ENCODE data around the gene TUT4. TPM values are rescaled to one million over a fixed set of nuclear protein-coding genes. Genes with fewer than 3 reads are reported as not detected.

TUT4 gene
- total RNA-seq, 1 donor from 2014 or later = 139 TPM

- Mint-ChIP-seq H3K9me3 (ENCODE audit: low read depth) (no peaks in the 10 kb centered on the region), H3K27ac (no peak overlapping the region), H3K4me3 (ENCODE audit: low read depth) (no peak overlapping the region), H3K4me1 (ENCODE audit: low read depth) (peaks cover 9% of the 10 kb centered on the region), H3K36me3 (ENCODE audit: insufficient read depth) (no peaks in the 10 kb centered on the region), H3K27me3 (peaks cover 17% of the 10 kb centered on the region)
- no peak for DNase-seq (ENCODE audit: low spot score, unreplicated experiment)
- TF ChIP-seq, protein P1, sequence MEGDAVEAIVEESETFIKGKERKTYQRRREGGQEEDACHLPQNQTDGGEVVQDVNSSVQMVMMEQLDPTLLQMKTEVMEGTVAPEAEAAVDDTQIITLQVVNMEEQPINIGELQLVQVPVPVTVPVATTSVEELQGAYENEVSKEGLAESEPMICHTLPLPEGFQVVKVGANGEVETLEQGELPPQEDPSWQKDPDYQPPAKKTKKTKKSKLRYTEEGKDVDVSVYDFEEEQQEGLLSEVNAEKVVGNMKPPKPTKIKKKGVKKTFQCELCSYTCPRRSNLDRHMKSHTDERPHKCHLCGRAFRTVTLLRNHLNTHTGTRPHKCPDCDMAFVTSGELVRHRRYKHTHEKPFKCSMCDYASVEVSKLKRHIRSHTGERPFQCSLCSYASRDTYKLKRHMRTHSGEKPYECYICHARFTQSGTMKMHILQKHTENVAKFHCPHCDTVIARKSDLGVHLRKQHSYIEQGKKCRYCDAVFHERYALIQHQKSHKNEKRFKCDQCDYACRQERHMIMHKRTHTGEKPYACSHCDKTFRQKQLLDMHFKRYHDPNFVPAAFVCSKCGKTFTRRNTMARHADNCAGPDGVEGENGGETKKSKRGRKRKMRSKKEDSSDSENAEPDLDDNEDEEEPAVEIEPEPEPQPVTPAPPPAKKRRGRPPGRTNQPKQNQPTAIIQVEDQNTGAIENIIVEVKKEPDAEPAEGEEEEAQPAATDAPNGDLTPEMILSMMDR (IDR thresholded peaks at IDR 0.05; ENCODE audit: unreplicated experiment) = no peak
Measured at GRCh38 chr1:52572387-52572786, 19.5 kb upstream of the TUT4 start.

GRCh38 chr1:52571783-52572182 lies 18.9 kb upstream of the TUT4 start:
- H3K4me1 Mint-ChIP-seq (ENCODE audit: low read depth) = peaks cover 6% of the 10 kb centered on the region
- no peaks in the 10 kb centered on the region for H3K9me3 Mint-ChIP-seq (ENCODE audit: low read depth)
- no peak for DNase-seq (ENCODE audit: low spot score, unreplicated experiment)
- peaks cover 17% of the 10 kb centered on the region for H3K27me3 Mint-ChIP-seq
- TF ChIP-seq, protein P1 (IDR thresholded peaks at IDR 0.05; ENCODE audit: unreplicated experiment) = no peak
- no peaks in the 10 kb centered on the region for H3K36me3 Mint-ChIP-seq (ENCODE audit: insufficient read depth)
- no peak overlapping the region for H3K4me3 Mint-ChIP-seq (ENCODE audit: low read depth)
- no peak overlapping the region for H3K27ac Mint-ChIP-seq

DNA sequence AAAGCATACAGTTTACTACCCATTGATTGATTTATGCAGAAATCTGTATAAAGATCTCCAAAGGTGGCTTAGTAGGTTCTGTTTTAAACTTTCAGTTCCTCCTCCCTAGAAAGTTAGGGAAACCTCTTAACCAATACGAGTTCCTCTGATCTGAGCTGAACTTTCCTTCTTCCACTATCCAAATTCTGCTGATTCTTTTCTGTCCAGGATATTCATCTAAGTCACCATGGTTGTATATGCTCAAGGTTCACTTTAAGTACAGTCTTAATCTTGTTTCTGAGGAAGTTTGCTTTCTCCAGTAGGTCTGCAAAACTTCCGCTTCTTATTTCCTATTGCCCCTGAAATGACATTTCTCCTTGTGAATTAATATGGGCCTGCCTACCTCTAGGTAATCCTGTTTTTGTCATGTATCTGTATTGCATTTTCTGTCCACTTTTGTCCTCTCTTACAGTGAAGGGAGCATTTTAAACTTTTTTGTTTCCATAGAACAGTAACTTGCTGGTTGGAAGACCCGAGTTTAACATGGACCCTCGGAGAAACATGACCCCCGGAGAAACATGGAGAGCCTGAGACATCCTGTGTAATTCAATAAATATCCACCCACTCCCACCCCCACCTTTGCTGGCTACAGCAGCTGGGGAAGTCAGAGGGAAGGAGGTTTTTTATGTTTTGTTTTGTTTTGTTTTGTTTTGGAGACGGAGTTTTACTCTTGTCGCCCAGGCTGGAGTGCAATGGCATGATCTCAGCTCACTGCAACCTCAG lies 16.7 kb upstream of the TUT4 start:
- H3K27ac Mint-ChIP-seq = no peak overlapping the region
- H3K36me3 Mint-ChIP-seq (ENCODE audit: insufficient read depth) = no peaks in the 10 kb centered on the region
- no peak overlapping the region for H3K4me3 Mint-ChIP-seq (ENCODE audit: low read depth)
- TF ChIP-seq, protein P1 (IDR thresholded peaks at IDR 0.05; ENCODE audit: unreplicated experiment) = no peak
- H3K4me1 Mint-ChIP-seq (ENCODE audit: low read depth) = peaks cover 6% of the 10 kb centered on the region
- H3K9me3 Mint-ChIP-seq (ENCODE audit: low read depth) = no peaks in the 10 kb centered on the region
- peaks cover 17% of the 10 kb centered on the region for H3K27me3 Mint-ChIP-seq
- DNase-seq (ENCODE audit: low spot score, unreplicated experiment) = no peak

- H3K4me3 Mint-ChIP-seq (ENCODE audit: low read depth) = no peak overlapping the region
- no peaks in the 10 kb centered on the region for H3K9me3 Mint-ChIP-seq (ENCODE audit: low read depth)
- H3K36me3 Mint-ChIP-seq (ENCODE audit: insufficient read depth) = no peaks in the 10 kb centered on the region
- DNase-seq (ENCODE audit: low spot score, unreplicated experiment) = no peak
- peaks cover 6% of the 10 kb centered on the region for H3K4me1 Mint-ChIP-seq (ENCODE audit: low read depth)
- TF ChIP-seq, protein P1 (IDR thresholded peaks at IDR 0.05; ENCODE audit: unreplicated experiment) = no peak
- peaks cover 17% of the 10 kb centered on the region for H3K27me3 Mint-ChIP-seq
- no peak overlapping the region for H3K27ac Mint-ChIP-seq
Measured at GRCh38 chr1:52567943-52568342, 15.1 kb upstream of the TUT4 start.

DNA sequence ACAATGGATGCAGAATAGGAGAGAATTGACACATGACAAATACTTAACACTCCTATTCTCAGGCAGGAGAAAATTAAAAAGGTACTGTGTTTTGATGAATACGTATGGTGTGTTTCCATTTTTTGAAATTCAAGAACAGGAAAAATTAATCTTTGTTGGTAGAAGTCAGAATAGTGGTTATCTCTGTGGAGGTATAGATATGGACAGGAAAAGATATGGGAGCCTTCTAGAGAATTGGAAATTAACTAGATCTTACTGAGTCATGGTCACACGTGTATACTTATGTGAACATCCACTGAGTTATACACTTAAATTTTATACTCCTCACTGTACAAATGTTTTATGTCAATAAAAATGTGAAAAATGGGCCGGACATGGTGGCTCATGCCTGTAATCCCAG lies 9.9 kb upstream of the TUT4 start:
- no peaks in the 10 kb centered on the region for H3K36me3 Mint-ChIP-seq (ENCODE audit: insufficient read depth)
- TF ChIP-seq, protein P1 (IDR thresholded peaks at IDR 0.05; ENCODE audit: unreplicated experiment) = no peak
- H3K27ac Mint-ChIP-seq = no peak overlapping the region
- H3K9me3 Mint-ChIP-seq (ENCODE audit: low read depth) = peaks cover 3% of the 10 kb centered on the region
- H3K27me3 Mint-ChIP-seq = peaks cover 2% of the 10 kb centered on the region
- no peak overlapping the region for H3K4me3 Mint-ChIP-seq (ENCODE audit: low read depth)
- H3K4me1 Mint-ChIP-seq (ENCODE audit: low read depth) = no peaks in the 10 kb centered on the region
- no peak for DNase-seq (ENCODE audit: low spot score, unreplicated experiment)

Measured in progenitor cell of endocrine pancreas (in vitro differentiated cells).